Measurements from ENCODE around the gene EPYC. TPM values are rescaled to one million over a fixed set of nuclear protein-coding genes. Genes with fewer than 3 reads are reported as not detected.

Gene EPYC
- total and polyA plus RNA-seq, 2 of the 4 experiments (the other 2 are of a cell fraction) = not detected

DNA sequence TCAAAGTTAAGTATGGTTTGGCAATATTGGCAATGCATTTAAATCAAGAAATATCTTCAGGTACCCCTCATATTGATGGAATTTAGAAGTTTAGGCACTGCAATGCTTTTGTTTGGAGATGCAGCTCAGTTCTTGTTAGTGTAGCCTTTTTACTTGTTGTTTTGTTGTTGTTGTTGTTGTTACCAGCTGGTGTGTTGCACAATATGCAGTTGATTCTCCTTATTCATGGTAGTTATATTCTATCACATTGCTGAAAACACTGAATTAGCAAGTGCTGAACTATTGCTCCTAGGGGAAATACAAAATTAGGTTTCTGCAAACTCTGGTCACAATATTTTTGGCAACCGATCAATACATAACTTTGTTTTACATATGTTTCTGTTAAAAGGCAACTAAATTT is 84.5 kb downstream of the EPYC start:
- dilution Hi-C loops (cut with HindIII; ENCODE audit: low sequenced_read_pairs, unreplicated experiment) = no loop called here
- Histone ChIP-seq H2BK120ac (ENCODE audit: low read depth, low read length) (no peak overlapping the region), H3K4me2 (ENCODE audit: low read depth, low read length) (no peak overlapping the region), H3K9me3 (ENCODE audit: control insufficient read depth, insufficient read depth, low read length) (no peaks in the 10 kb centered on the region), H2BK20ac (ENCODE audit: low read depth, low read length) (no peak overlapping the region), H3K4me3 (ENCODE audit: insufficient read depth, low read depth, low read length) (no peak overlapping the region), H4K8ac (ENCODE audit: low read depth in 2 of 2, low read length in 2 of 2) (no peak overlapping the region), H3K4me1 (ENCODE audit: control insufficient read depth, insufficient read depth, low read length) (no peaks in the 10 kb centered on the region; the same call in 1 of the 2 replicates), H3K9me1 (ENCODE audit: insufficient read depth, low read length) (no peaks in the 10 kb centered on the region), H3K4ac (ENCODE audit: low read depth, low read length) (no peak overlapping the region), H3K56ac (ENCODE audit: extremely low read depth, insufficient read depth, low read length) (no peak overlapping the region), H2BK15ac (ENCODE audit: low read depth, low read length) (no peak overlapping the region), H3K18ac (ENCODE audit: low read depth, low read length) (no peak overlapping the region), H3K79me1 (ENCODE audit: low read depth in 1 of 2, low read length in 2 of 2) (no peaks in the 10 kb centered on the region), H4K91ac (ENCODE audit: insufficient read depth, low read depth, low read length) (no peak overlapping the region), H3K9ac (ENCODE audit: low read depth, low read length) (no peak overlapping the region), H2AFZ (replicated peaks; ENCODE audit: low read length, poor library complexity) (no peak overlapping the region), H4K20me1 (ENCODE audit: insufficient read depth, low read length) (no peaks in the 10 kb centered on the region), H2BK5ac (ENCODE audit: low read depth, low read length, poor library complexity, severe bottlenecking) (no peak overlapping the region), H3K23ac (ENCODE audit: low read depth, low read length) (no peak overlapping the region), H2AK9ac (replicated peaks; ENCODE audit: low read depth, low read length, poor library complexity) (no peak overlapping the region), H3K36me3 (ENCODE audit: control insufficient read depth, insufficient read depth, low read length) (no peaks in the 10 kb centered on the region), H2AK5ac (ENCODE audit: low read depth, low read length) (no peak overlapping the region), H3K27me3 (ENCODE audit: control insufficient read depth, insufficient read depth, low read length) (no peaks in the 10 kb centered on the region), H3K27ac (ENCODE audit: insufficient read depth, low read length) (no peak overlapping the region), H4K5ac (ENCODE audit: low read depth, low read length) (no peak overlapping the region), H3K14ac (replicated peaks; ENCODE audit: low read depth, low read length) (no peak overlapping the region)
- no TSS peak for BruUV-seq (replicated peaks)
- ChIA-PET CTCF (no interaction called here), POLR2A (ENCODE audit: unreplicated experiment) (no interaction called here)
- no CpG with 5 or more reads among the region's 1 CpG for WGBS, 2 experiments (ENCODE audit: extremely low coverage in 2 of 2, insufficient read length in 1 of 2)
- TF ChIP-seq POLR2A (IDR thresholded peaks at IDR 0.05; ENCODE audit: low read depth, low read length) (no peak), CEBPB (IDR thresholded peaks at IDR 0.05; ENCODE audit: low read depth, low read length) (peak; percentile 56)
- no peak for ATAC-seq (ENCODE audit: low read depth)
- no peak for DNase-seq
- intact Hi-C loops (cut with micrococcal nuclease) = no loop called here
- in situ Hi-C loops (cut with MboI; ENCODE audit: low sequenced_read_pairs) = no loop called here

Data from IMR-90 (cell line).